Mucosa of rectum (tissue), 2 donors: ENCODE measurements around the gene SUCLA2.
A peak's percentile ranks its signal among the peaks of the same experiment; 100 is the strongest.

ENCODE experiments used
- H3K27ac ChIP-seq, 2 donors: one replicate each; pipeline ENCODE4 v1.7.0; 2013; ENCODE audit warnings: inconsistent platforms in 2 of 2, low read depth in 2 of 2, low read length in 2 of 2
- H3K27me3 ChIP-seq, 2 donors: one replicate each; pipeline ENCODE4 v1.7.0; 2013; ENCODE audit warnings: low read length in 2 of 2; ENCODE audit not compliant: control insufficient read depth in 2 of 2, insufficient read depth in 2 of 2
- H3K36me3 ChIP-seq, 2 donors: one replicate each; pipeline ENCODE4 v1.7.0; 2013; ENCODE audit warnings: low read length in 2 of 2; ENCODE audit not compliant: control insufficient read depth in 2 of 2, insufficient read depth in 2 of 2
- H3K4me1 ChIP-seq, 2 donors: one replicate each; pipeline ENCODE4 v1.7.0; 2013; ENCODE audit warnings: low read length in 2 of 2, mild to moderate bottlenecking in 1 of 2; ENCODE audit not compliant: control insufficient read depth in 2 of 2, insufficient read depth in 2 of 2
- H3K4me3 ChIP-seq, 2 donors: one replicate each; pipeline ENCODE4 v1.7.0; 2013; ENCODE audit warnings: low read length in 2 of 2
- H3K9ac ChIP-seq, 2 donors: one replicate each; pipeline ENCODE4 v1.7.0; 2013; ENCODE audit warnings: low read length in 2 of 2, low read depth in 1 of 2, mild to moderate bottlenecking in 1 of 2
- H3K9me3 ChIP-seq, 2 donors: one replicate each; pipeline ENCODE4 v1.7.0; 2013; ENCODE audit warnings: low read length in 2 of 2; ENCODE audit not compliant: control insufficient read depth in 2 of 2
- donor health status: healthy.
- donor health status: Normal muscosa, but diverticular disease.

Gene SUCLA2

GRCh38 chr13:47908197-47908902, 92.7 kb downstream of the SUCLA2 start:
- Histone ChIP-seq H3K9me3 (no peaks in the 10 kb centered on the region), H3K9ac (no peak overlapping the region), H3K4me3 (no peak overlapping the region), H3K4me1 (no peaks in the 10 kb centered on the region), H3K27me3 (no peaks in the 10 kb centered on the region), H3K27ac (no peak overlapping the region), H3K36me3 (no peaks in the 10 kb centered on the region)

- Histone ChIP-seq H3K9me3 (no peaks in the 10 kb centered on the region), H3K9ac (no peak overlapping the region), H3K27ac (no peak overlapping the region), H3K36me3 (no peaks in the 10 kb centered on the region), H3K4me1 (no peaks in the 10 kb centered on the region), H3K27me3 (no peaks in the 10 kb centered on the region), H3K4me3 (no peak overlapping the region)
These were observed 96.2 kb downstream of the SUCLA2 start for GRCh38 chr13:47904891-47905290.

GRCh38 chr13:47904241-47904640, 96.8 kb downstream of the SUCLA2 start:
- Histone ChIP-seq H3K9me3 (no peaks in the 10 kb centered on the region), H3K36me3 (no peaks in the 10 kb centered on the region), H3K9ac (no peak overlapping the region), H3K27ac (no peak overlapping the region), H3K27me3 (no peaks in the 10 kb centered on the region), H3K4me3 (peak overlapping the region; percentile 19 to 53), H3K4me1 (no peaks in the 10 kb centered on the region)

- Histone ChIP-seq H3K4me3 (peak overlapping the region; percentile 19 to 53), H3K9ac (no peak overlapping the region), H3K27me3 (no peaks in the 10 kb centered on the region), H3K36me3 (no peaks in the 10 kb centered on the region), H3K4me1 (no peaks in the 10 kb centered on the region), H3K27ac (no peak overlapping the region), H3K9me3 (no peaks in the 10 kb centered on the region)
These were observed 97.2 kb downstream of the SUCLA2 start for GRCh38 chr13:47903836-47904235.

GRCh38 chr13:47901441-47901840, 99.6 kb downstream of the SUCLA2 start:
- Histone ChIP-seq H3K4me1 (no peaks in the 10 kb centered on the region), H3K4me3 (no peak overlapping the region), H3K27ac (no peak overlapping the region), H3K27me3 (no peaks in the 10 kb centered on the region), H3K36me3 (no peaks in the 10 kb centered on the region), H3K9me3 (no peaks in the 10 kb centered on the region), H3K9ac (no peak overlapping the region)

GRCh38 chr13:47898080-47898479, 103.0 kb downstream of the SUCLA2 start:
- no peak overlapping the region for H3K4me3 ChIP-seq
- no peaks in the 10 kb centered on the region for H3K27me3 ChIP-seq
- no peaks in the 10 kb centered on the region for H3K4me1 ChIP-seq
- H3K36me3 ChIP-seq: no peaks in the 10 kb centered on the region
- no peak overlapping the region for H3K9ac ChIP-seq
- H3K9me3 ChIP-seq: no peaks in the 10 kb centered on the region
- no peak overlapping the region for H3K27ac ChIP-seq

- Histone ChIP-seq H3K9me3 (no peaks in the 10 kb centered on the region), H3K9ac (no peak overlapping the region), H3K27me3 (no peaks in the 10 kb centered on the region), H3K27ac (no peak overlapping the region), H3K4me1 (no peaks in the 10 kb centered on the region), H3K36me3 (no peaks in the 10 kb centered on the region), H3K4me3 (no peak overlapping the region)
These were observed 103.5 kb downstream of the SUCLA2 start for GRCh38 chr13:47897411-47898050.

GRCh38 chr13:47896546-47896945, 104.5 kb downstream of the SUCLA2 start:
- Histone ChIP-seq H3K4me3 (no peak overlapping the region), H3K27me3 (no peaks in the 10 kb centered on the region), H3K4me1 (no peaks in the 10 kb centered on the region), H3K9me3 (no peaks in the 10 kb centered on the region), H3K36me3 (no peaks in the 10 kb centered on the region), H3K27ac (no peak overlapping the region), H3K9ac (no peak overlapping the region)

GRCh38 chr13:47896111-47896510, 105.0 kb downstream of the SUCLA2 start:
- Histone ChIP-seq H3K9ac (no peak overlapping the region), H3K27ac (no peak overlapping the region), H3K27me3 (no peaks in the 10 kb centered on the region), H3K36me3 (no peaks in the 10 kb centered on the region), H3K9me3 (no peaks in the 10 kb centered on the region), H3K4me3 (no peak overlapping the region), H3K4me1 (no peaks in the 10 kb centered on the region)

- H3K27me3 ChIP-seq: no peaks in the 10 kb centered on the region
- H3K27ac ChIP-seq: no peak overlapping the region
- no peak overlapping the region for H3K9ac ChIP-seq
- no peaks in the 10 kb centered on the region for H3K36me3 ChIP-seq
- no peaks in the 10 kb centered on the region for H3K4me1 ChIP-seq
- no peak overlapping the region for H3K4me3 ChIP-seq
- no peaks in the 10 kb centered on the region for H3K9me3 ChIP-seq
These were observed 107.5 kb downstream of the SUCLA2 start for GRCh38 chr13:47893527-47893926.
